GM12875 (cell line): ENCODE measurements around the gene MTHFSD.
A peak's percentile ranks its signal among the peaks of the same experiment; 100 is the strongest.

ENCODE experiments used
- H3K4me3 ChIP-seq: one replicate; pipeline ENCODE4 v1.5.1; 2011; ENCODE audit warnings: low read depth, low read length, control low read depth
- CTCF ChIP-seq: IDR thresholded peaks from 2 replicates; pipeline ENCODE4 v1.5.1; 2011; ENCODE audit warnings: low read depth, mild to moderate bottlenecking, control low read depth, inconsistent platforms, low read length, moderate library complexity, borderline replicate concordance; ENCODE audit not compliant: insufficient read depth

MTHFSD gene

GRCh38 chr16:86566966-86567700 is 12.1 kb upstream of the MTHFSD start:
- no peak overlapping the region for H3K4me3 ChIP-seq
- no peak for TF ChIP-seq CTCF

- no peak for TF ChIP-seq CTCF
Measured at GRCh38 chr16:86566601-86566965, 11.5 kb upstream of the MTHFSD start, which contains the start of gene FOXC2. Gene FOXC2, plus strand, starts transcription at chr16:86566829. Its CDS starts 507 bp downstream, at chr16:86567336.

GRCh38 chr16:86565644-86566511 is 10.8 kb upstream of the MTHFSD start:
- no peak for TF ChIP-seq CTCF
- H3K4me3 ChIP-seq, result no peak overlapping the region

More at GRCh38 chr16:86566601-86566965, 11.5 kb upstream of the MTHFSD start, which contains the start of gene FOXC2:
- no peak within 1 kb of the TSS for H3K4me3 ChIP-seq

GRCh38 chr16:86565181-86565631 is 10.2 kb upstream of the MTHFSD start:
- no peak for TF ChIP-seq CTCF
- H3K4me3 ChIP-seq, result no peak overlapping the region

- TF ChIP-seq CTCF, result peak; percentile 97
- no peak overlapping the region for H3K4me3 ChIP-seq
Measured at GRCh38 chr16:86563469-86564345, 8.7 kb upstream of the MTHFSD start.

GRCh38 chr16:86562356-86562755 is 7.3 kb upstream of the MTHFSD start:
- no peak overlapping the region for H3K4me3 ChIP-seq
- TF ChIP-seq CTCF, result no peak
